MCF 10A (cell line): Measurements from ENCODE around the gene KIAA1210. TPM values are rescaled to one million over a fixed set of nuclear protein-coding genes. Genes with fewer than 3 reads are reported as not detected.

Experiments used
- BruUV-seq: library from RNA; stranded (reverse); fragments of 400-500 nt; replicated peaks from 2 replicates; lab custom pipeline; 2021; lab: Mats Ljungman, UMichigan
- CTCF ChIA-PET: fragments of 300-600 bp; sonication (Branson Sonifier 250); formaldehyde crosslinking; extraction: SDS; loops from one replicate; lab custom pipeline; 2021; ENCODE audit warnings: antibody characterized with exemption, inconsistent platforms; lab: Yijun Ruan, JAX
- POLR2A ChIA-PET: fragments of 300-600, 350-650 bp; sonication (Branson Sonifier 250); formaldehyde crosslinking; extraction: SDS; loops from one replicate; lab custom pipeline; 2020; ENCODE audit warnings: antibody characterized with exemption, inconsistent platforms; lab: Yijun Ruan, JAX
- DNase-seq: peaks from one replicate; pipeline ENCODE4 v3.0.0-alpha.2; 2018; ENCODE audit not compliant: unreplicated experiment
- H3K27ac Mint-ChIP-seq: one replicate; pipeline ENCODE4 v1.8.0; 2022; ENCODE audit warnings: mild to moderate bottlenecking, low read depth, mixed read lengths; ENCODE audit not compliant: unreplicated experiment
- H3K27me3 Mint-ChIP-seq: one replicate; pipeline ENCODE4 v1.8.0; 2022; ENCODE audit warnings: mixed read lengths; ENCODE audit not compliant: insufficient read depth, unreplicated experiment
- H3K36me3 Mint-ChIP-seq: one replicate; pipeline ENCODE4 v1.8.0; 2022; ENCODE audit warnings: mild to moderate bottlenecking, moderate library complexity, mixed read lengths; ENCODE audit not compliant: insufficient read depth, unreplicated experiment
- H3K4me1 Mint-ChIP-seq: one replicate; pipeline ENCODE4 v1.8.0; 2022; ENCODE audit warnings: mixed read lengths; ENCODE audit not compliant: insufficient read depth, unreplicated experiment
- H3K4me3 Mint-ChIP-seq: one replicate; pipeline ENCODE4 v1.8.0; 2022; ENCODE audit warnings: mild to moderate bottlenecking, moderate library complexity, mixed read lengths; ENCODE audit not compliant: unreplicated experiment
- H3K9me3 Mint-ChIP-seq: one replicate; pipeline ENCODE4 v1.8.0; 2022; ENCODE audit warnings: mixed read lengths; ENCODE audit not compliant: unreplicated experiment
- CTCF ChIP-seq: fragments of 200-600 bp; IDR thresholded peaks from one replicate; pipeline ENCODE4 v1.8.0; 2022; ENCODE audit warnings: antibody characterized with exemption, mild to moderate bottlenecking; ENCODE audit not compliant: unreplicated experiment
- intact Hi-C: fragments of 100-400 bp; cut with micrococcal nuclease; formaldehyde crosslinking; loops from 2 replicates; pipeline ENCODE4 v1.14.1; 2022
- total RNA-seq: library from RNA; stranded (reverse); gene quantifications from 2 replicates; pipeline ENCODE4 v1.2.3, GENCODE V29; 2022

The KIAA1210 gene
- total RNA-seq, 1 experiment from 2014 or later: not detected

DNA sequence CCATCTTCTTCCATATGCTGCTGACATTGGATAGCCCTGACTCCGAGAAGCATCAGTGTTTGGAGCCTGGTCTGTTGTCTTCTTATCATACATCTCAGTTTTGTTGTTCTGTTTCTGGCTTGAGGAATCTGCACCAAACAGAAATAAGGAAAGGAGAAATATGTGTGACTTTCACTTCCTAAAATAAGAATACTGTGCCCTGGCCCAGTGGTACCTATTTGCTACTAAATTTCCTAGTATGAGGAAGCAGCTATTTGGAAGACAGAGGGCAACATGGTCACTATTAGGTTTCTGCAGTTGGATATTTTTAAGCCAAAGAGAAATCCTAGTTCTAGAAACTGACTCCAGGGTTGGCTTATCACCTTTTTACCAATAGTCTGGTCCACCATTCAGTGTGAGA, 38.0 kb downstream of the KIAA1210 start:
- Mint-ChIP-seq H3K4me1 (no peaks in the 10 kb centered on the region), H3K36me3 (no peaks in the 10 kb centered on the region), H3K9me3 (no peaks in the 10 kb centered on the region), H3K27me3 (peaks cover 56% of the 10 kb centered on the region), H3K27ac (no peak overlapping the region), H3K4me3 (no peak overlapping the region)
- no peak for TF ChIP-seq CTCF
- no peak for DNase-seq
- CTCF ChIA-PET: interaction anchor here (0.5 kb wide), 1 partner anchor 31 kb away, joined by 4 read pairs; no protein-coding TSS in a partner anchor
- intact Hi-C loops: no loop called here
- POLR2A ChIA-PET: no interaction called here
- no TSS peak for BruUV-seq

DNA sequence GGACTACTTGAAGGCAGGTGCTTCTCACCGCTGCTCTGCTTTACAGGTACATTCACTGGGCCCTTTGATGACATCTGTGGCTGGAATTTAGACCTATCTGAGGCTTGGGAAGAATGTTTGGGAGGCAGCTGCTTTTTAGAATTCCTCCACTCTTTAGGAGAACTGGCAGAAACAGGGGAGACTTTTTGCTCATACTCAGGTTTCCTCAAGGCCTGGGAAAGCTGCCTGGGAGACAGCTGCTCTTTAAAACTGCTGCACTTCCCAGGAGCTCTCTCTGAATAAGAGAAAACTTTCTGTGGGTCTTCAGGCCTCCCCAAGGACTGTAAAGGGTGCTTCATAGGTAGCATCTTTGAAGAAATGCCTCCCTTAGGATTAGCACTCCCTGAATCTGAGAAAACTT, 40.5 kb downstream of the KIAA1210 start:
- H3K4me1 Mint-ChIP-seq: no peaks in the 10 kb centered on the region
- POLR2A ChIA-PET: no interaction called here
- H3K27ac Mint-ChIP-seq: no peak overlapping the region
- DNase-seq: no peak
- no peak overlapping the region for H3K4me3 Mint-ChIP-seq
- no peaks in the 10 kb centered on the region for H3K36me3 Mint-ChIP-seq
- no TSS peak for BruUV-seq
- peaks cover 68% of the 10 kb centered on the region for H3K27me3 Mint-ChIP-seq
- CTCF ChIA-PET: interaction anchor here (0.7 to 0.8 kb wide), 2 partner anchors 399 to 667 kb away, joined by 4 read pairs; no protein-coding TSS in a partner anchor
- no peak for TF ChIP-seq CTCF
- intact Hi-C loops: no loop called here
- H3K9me3 Mint-ChIP-seq: no peaks in the 10 kb centered on the region

DNA sequence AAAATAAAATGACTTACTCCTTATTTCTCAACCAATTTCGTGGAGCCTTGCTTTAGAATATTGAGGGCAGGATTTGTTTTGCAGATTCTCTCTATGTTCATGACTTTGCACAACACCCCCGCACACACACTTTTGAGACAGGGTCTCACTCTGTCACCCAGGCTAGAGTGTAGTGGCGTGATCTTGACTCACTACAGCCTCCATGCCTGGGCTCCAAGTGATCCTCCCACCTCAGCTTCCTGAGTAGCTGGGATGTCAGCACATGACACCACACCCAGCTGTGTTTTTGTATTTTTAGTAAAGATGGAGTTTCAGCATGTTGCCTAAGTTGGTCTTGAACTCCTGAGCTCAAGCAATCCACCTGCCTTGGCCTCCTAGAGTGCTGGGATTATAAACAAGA, 42.8 kb downstream of the KIAA1210 start:
- H3K4me1 Mint-ChIP-seq: no peaks in the 10 kb centered on the region
- POLR2A ChIA-PET: no interaction called here
- no peak overlapping the region for H3K27ac Mint-ChIP-seq
- H3K9me3 Mint-ChIP-seq: no peaks in the 10 kb centered on the region
- BruUV-seq: no TSS peak
- H3K36me3 Mint-ChIP-seq: no peaks in the 10 kb centered on the region
- CTCF ChIA-PET: interaction anchor here (0.6 to 0.9 kb wide), 2 partner anchors 76 to 83 kb away, joined by 3 read pairs; no protein-coding TSS in a partner anchor
- H3K27me3 Mint-ChIP-seq: peaks cover 74% of the 10 kb centered on the region
- no peak overlapping the region for H3K4me3 Mint-ChIP-seq
- DNase-seq: no peak
- intact Hi-C loops: no loop called here
- TF ChIP-seq CTCF: no peak

GRCh38 chrX:119082278-119082677, 45.3 kb downstream of the KIAA1210 start:
- POLR2A ChIA-PET: interaction anchor here (0.9 kb wide), 1 partner anchor 14 kb away, joined by 3 read pairs; no protein-coding TSS in a partner anchor
- H3K9me3 Mint-ChIP-seq: no peaks in the 10 kb centered on the region
- H3K4me1 Mint-ChIP-seq: no peaks in the 10 kb centered on the region
- CTCF ChIA-PET: interaction anchor here (1.1 to 1.5 kb wide), 3 partner anchors 16 to 74 kb away, joined by 3 read pairs; no protein-coding TSS in a partner anchor
- TF ChIP-seq CTCF: no peak
- DNase-seq: no peak
- intact Hi-C loops: no loop called here
- no TSS peak for BruUV-seq
- no peak overlapping the region for H3K4me3 Mint-ChIP-seq
- H3K27ac Mint-ChIP-seq: no peak overlapping the region
- H3K27me3 Mint-ChIP-seq: peaks cover 74% of the 10 kb centered on the region
- no peaks in the 10 kb centered on the region for H3K36me3 Mint-ChIP-seq
